HG02763 (cell line): ENCODE data around the gene HOXC12.
A peak's percentile ranks its signal among the peaks of the same experiment; 100 is the strongest.

Experiments
- ATAC-seq: cut with Tn5 transposase; IDR thresholded peaks from one replicate; pipeline ENCODE4 v1.9.1; 2021; ENCODE audit warnings: mild to moderate bottlenecking, moderate library complexity; ENCODE audit not compliant: unreplicated experiment

The HOXC12 gene

GRCh38 chr12:54005853-54006558 lies 51.3 kb downstream of the HOXC12 start:
- peak; percentile 63 for ATAC-seq

GRCh38 chr12:54006559-54007220 lies 52.0 kb downstream of the HOXC12 start:
- no peak for ATAC-seq

- ATAC-seq, result no peak
Measured at GRCh38 chr12:54007538-54008259, 53.0 kb downstream of the HOXC12 start.

- ATAC-seq, result no peak
Measured at GRCh38 chr12:54008260-54008552, 53.5 kb downstream of the HOXC12 start.
